GM13977 (cell line): ENCODE results near the gene CHD1L.
A peak's percentile ranks its signal among the peaks of the same experiment; 100 is the strongest.

ENCODE experiments used
- DNase-seq: peaks from one replicate; pipeline ENCODE4 v3.0.0; 2012; ENCODE audit warnings: low spot score
- CTCF ChIP-seq: IDR thresholded peaks from 2 replicates; pipeline ENCODE4 v1.5.1; 2012; ENCODE audit warnings: mild to moderate bottlenecking, control low read depth; ENCODE audit not compliant: insufficient read depth; ENCODE audit errors: extremely low read depth, missing control alignments
- in situ Hi-C: fragments of 300-500 bp; cut with MboI; formaldehyde crosslinking; loops from one replicate; pipeline ENCODE4 v1.12.0; 2022; ENCODE audit warnings: low sequenced_read_pairs, low pct_unique_long_range_greater_than_20kb, mixed read lengths, inconsistent platforms; ENCODE audit not compliant: unreplicated experiment

CHD1L gene

GRCh38 chr1:147266381-147266780, 23.9 kb downstream of the CHD1L start:
- in situ Hi-C loops, result loop anchor here (25.0 kb wide), 1 partner anchor 371 kb away; no protein-coding TSS in a partner anchor
- no peak for DNase-seq
- TF ChIP-seq CTCF, result no peak

- in situ Hi-C loops, result loop anchor here (25.0 kb wide), 1 partner anchor 370 kb away; no protein-coding TSS in a partner anchor
- no peak for DNase-seq
- TF ChIP-seq CTCF, result no peak
These were observed 25.2 kb downstream of the CHD1L start for GRCh38 chr1:147267711-147268110.

GRCh38 chr1:147270721-147271120, 28.2 kb downstream of the CHD1L start:
- no peak for DNase-seq
- no peak for TF ChIP-seq CTCF
- in situ Hi-C loops, result loop anchor here (10.0 to 25.0 kb wide), 2 partner anchors 124 to 367 kb away; no protein-coding TSS in a partner anchor

GRCh38 chr1:147272042-147272441, 29.6 kb downstream of the CHD1L start:
- DNase-seq, result no peak
- no peak for TF ChIP-seq CTCF
- in situ Hi-C loops, result loop anchor here (10.0 to 25.0 kb wide), 2 partner anchors 123 to 365 kb away; no protein-coding TSS in a partner anchor

GRCh38 chr1:147273409-147274336, 31.2 kb downstream of the CHD1L start:
- TF ChIP-seq CTCF, result peak; percentile 51
- peak; percentile 54 for DNase-seq
- in situ Hi-C loops, result loop anchor here (10.0 to 25.0 kb wide), 2 partner anchors 121 to 364 kb away; no protein-coding TSS in a partner anchor

GRCh38 chr1:147281950-147282349, 39.5 kb downstream of the CHD1L start:
- TF ChIP-seq CTCF, result no peak
- no peak for DNase-seq
- in situ Hi-C loops, result loop anchor here (25.0 kb wide), 1 partner anchor 605 kb away; no protein-coding TSS in a partner anchor
